A172 (cell line): ENCODE results near the gene PGBD5. TPM values are rescaled to one million over a fixed set of nuclear protein-coding genes. Genes with fewer than 3 reads are reported as not detected.
"Not testable (repeated sequence)": the region's sequence is repeated elsewhere in the genome, so short reads cannot be mapped to it uniquely, and the experiment has no call there.

ENCODE experiments used
- DNase-seq: peaks from one replicate; pipeline ENCODE4 v3.0.0-alpha.2; 2015; ENCODE audit warnings: low spot score
- total RNA-seq: library from RNA; depleted of rRNA; stranded (reverse); fragments of >200 nt; shearing (Covaris generic); gene quantifications from 2 replicates; pipeline ENCODE4 v1.2.3, GENCODE V29; 2014

The PGBD5 gene
- total RNA-seq, 1 experiment from 2014 or later, result 2.2 TPM

GRCh38 chr1:230425252-230426091, 660 bp downstream of the PGBD5 start:
- no peak for DNase-seq

DNA sequence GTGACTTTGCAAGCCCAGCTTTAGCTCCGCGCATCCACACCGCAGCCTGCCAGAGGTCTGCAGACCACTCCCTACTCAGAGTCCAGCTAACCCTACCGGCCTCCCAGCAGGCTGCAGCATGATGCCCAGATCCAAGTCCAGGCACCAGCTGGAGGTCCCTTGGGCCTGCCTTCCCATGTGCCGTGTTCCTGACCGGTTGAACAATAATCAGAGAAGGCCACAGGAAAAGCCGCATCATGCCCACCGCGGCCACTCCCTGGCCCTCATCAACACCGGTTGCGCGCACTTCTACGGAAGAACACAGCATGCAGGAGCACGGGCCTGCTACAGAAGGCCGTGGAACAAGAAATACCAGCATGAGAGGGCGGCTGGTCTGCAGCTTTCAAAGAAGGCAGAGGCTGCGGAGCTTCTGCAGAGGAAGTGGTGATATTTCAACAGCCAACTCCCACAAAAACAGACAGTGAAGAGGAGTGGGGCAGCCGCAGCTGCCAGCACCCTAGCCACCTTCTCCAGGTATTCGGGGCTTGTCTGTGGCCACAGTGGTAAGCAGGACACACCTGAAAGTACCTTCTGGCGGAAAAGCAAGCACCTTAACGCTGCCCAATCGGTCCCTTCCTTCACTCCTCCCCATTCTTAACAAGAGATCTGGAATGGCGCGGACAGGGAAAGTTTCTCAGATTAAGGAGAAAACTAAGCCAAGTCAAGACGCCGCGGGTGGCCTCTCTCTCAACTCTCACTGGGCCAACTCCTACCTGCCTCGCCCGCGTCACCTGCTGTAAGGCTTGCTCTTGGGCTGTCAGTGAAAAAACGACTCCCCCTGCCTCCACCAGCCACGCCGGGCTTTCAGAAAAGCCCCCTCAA, 1.5 kb downstream of the PGBD5 start:
- no peak for DNase-seq

GRCh38 chr1:230423951-230424350, 2.2 kb downstream of the PGBD5 start:
- DNase-seq, result no peak

DNA sequence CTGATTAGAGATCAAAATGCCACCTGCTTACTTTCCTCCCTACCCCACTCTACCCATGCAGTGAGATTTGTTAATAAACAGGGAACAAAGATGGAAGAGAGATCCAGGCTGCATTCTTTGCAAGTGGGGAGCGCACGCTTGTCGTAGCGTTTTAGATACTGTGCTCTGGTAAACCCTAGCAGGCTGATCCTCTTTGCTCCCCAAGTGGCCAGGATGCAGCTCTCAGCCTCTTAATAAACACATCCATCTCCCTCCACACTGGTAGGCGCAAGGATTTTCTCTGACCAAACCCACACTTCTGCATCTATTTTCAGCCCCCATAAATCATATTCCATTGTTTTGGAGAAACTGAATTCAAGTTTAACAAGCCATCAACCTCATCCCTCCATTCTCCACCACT, 2.9 kb downstream of the PGBD5 start:
- no peak for DNase-seq

- no peak for DNase-seq
Observed at GRCh38 chr1:230422221-230422981, 3.7 kb downstream of the PGBD5 start.

DNA sequence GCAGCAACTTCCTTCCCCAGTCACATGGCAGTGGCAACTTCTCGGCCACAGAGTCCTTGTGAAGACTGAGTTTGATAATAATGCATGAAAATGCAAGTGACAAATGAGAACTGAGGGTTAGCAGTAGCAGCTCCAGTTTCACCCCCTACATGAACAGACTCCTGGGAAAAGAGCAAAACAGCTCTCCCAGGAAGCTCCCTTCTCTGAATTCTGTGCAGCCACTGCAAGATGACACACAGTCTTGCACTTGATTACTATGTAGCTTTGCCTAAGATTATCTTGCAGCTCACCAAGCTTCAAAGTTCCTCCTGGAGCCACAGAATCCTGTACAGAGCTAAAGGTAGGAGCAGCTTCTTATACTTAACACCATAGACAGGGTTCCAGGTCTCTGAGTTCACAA, 4.7 kb downstream of the PGBD5 start:
- DNase-seq, result no peak

DNA sequence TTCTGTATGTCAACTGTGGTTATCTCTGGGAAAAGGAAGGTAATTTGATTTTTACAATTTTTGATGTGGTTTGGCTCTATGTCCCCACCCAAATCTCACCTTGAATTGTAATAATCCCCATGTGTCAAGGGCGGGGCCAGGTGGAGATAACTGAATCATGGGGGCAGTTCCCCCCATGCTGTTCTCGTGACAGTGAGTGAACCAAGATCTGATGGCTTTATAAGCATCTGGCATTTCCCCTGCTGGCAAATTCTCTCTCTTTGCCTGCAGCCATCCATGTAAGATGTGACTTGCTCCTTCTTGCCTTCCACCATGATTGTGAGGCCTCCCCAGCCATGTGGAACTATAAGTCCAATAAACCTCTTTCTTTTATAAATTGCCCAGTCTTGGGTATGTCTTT, 5.8 kb downstream of the PGBD5 start:
- DNase-seq, result not testable (repeated sequence)

- no peak for DNase-seq
Observed at GRCh38 chr1:230416430-230416829, 9.7 kb downstream of the PGBD5 start.

DNA sequence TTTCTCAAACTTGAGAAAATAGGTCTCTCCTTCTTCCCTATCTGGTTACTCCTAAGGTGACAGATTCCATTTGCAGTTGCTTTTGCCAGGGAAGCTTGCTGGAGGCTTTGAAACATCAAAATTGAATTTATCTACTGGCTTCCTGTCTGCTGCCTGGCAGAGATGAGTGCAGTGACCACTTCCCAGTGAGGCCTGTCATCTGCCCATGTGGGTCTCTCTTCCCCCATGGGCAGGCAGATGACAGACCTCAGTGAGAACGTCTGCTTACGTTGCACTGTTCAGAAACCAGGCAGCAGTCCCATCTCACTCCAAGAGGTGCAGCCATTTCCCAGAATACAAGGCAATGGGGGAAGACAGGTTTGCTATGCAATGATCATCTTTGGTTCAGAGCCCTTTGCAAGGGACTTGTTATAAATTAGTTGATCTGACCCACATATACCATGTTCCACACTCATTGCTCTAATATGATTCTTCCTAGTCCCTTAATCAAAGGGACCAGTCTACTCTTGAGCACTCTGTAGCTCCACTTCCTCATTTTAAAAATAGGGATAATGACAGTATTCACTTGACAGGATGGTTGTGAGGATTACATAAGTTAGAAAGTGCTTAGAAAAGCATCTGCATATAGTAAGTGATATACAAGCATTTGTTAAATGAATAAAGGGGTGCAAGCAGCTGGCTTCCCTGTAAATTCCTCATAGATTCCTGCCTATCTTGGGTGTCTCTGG, 10.6 kb downstream of the PGBD5 start:
- DNase-seq, result no peak

- no peak for DNase-seq
Observed at GRCh38 chr1:230414694-230415093, 11.4 kb downstream of the PGBD5 start.

DNA sequence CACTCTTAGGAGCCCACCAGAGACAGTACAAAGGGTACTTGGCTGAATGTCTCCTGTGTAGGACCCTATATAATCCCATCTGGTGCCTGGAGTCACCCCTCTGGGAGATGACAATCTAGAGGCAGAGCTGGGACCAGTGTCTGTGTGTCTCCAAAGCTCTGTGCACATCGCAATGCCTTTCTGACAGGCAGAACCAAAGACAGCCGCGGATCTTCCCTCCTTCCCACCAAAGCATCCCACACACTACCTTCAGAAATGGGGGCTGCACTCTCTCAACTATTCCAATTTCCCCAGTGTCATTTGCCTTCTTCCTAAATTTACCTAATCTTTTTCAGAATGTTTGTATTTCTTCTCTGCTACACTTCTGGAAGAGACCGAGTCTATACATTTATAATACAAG, 12.0 kb downstream of the PGBD5 start:
- no peak for DNase-seq

DNA sequence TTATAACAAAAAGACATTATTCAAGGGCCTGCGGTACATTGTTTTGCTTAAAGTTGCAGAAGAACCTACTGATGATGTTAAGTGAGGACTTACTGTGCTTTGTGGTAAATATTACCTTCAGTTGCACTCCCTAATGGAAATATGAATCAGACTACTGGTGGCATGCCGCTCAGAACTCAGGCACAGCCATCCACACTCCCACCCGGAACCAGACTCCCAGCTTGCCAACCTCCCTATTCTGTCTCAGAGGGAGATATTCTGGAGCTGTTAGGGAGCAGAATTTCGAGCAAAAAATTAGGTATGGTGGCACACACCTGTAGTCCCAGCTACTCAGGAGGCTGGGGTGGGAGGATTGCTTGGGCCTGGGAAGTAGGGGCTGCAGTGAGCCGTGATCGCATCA, 13.1 kb downstream of the PGBD5 start:
- no peak for DNase-seq

- no peak for DNase-seq
Observed at GRCh38 chr1:230408971-230409370, 17.2 kb downstream of the PGBD5 start.

DNA sequence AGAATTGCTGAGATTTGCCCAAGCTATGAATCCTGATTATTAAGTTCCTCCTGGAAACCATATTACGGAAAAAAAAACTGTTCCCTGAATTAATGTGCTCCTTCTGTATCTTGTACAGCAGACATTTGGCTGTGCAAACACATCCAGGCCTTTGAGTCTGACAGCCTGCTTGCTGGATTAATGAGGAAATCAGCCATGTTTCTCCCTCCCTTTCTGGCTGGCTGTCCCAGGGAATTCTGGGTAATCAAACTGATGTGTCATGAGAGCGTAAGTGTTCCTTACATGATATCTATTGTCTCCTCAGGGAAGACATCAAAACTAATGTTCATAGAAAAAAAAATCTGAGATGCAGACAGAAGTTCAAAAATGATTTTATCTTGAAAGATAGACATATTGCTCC, 18.8 kb downstream of the PGBD5 start:
- no peak for DNase-seq

GRCh38 chr1:230406727-230407126, 19.4 kb downstream of the PGBD5 start:
- DNase-seq, result not testable (repeated sequence)

DNA sequence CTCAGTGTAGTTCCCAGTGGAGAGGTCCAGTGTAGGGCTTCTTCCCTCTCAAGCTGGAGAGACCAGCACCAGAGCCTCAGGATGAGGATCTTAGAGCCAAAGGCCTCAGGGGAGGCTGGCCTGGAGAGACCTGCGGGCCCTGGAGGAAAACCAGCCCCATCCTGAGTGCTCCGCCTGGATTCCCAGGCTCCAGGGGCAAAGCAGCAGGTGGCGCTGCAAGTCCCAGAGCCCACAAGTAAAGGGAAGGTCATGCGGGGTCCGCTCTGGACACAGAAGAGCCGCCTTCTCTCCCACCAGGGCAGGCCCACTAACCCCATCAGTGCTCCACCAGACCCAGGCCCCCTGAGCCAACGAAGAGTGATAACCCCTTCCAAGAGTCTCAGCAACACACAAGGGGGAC, 22.7 kb downstream of the PGBD5 start:
- no peak for DNase-seq

DNA sequence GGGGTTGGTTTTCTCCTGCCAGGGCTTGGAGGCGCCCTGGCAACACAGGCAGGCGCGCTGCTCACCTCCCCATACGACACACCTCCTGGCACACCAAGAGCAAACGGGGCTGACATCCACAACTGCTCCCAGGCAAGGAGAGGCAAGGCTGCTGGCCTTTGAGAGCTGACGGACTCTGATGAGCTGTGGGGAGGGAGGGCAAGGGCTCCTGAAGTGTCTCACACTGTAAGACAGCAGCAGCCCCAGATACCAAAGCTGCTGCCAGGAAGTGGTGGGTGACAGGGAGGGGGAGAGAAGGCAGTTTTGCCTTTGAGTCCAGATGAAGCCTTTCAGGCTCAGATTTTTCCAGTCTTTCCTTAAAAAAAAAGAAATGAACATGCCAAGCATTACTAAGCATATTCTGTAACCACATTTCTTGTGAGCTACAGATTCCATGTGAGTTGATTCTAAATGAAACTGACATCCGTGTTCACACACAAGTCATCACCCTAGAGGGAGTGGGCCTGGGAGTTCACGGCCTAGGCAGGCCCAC, 24.3 kb downstream of the PGBD5 start:
- no peak for DNase-seq

DNA sequence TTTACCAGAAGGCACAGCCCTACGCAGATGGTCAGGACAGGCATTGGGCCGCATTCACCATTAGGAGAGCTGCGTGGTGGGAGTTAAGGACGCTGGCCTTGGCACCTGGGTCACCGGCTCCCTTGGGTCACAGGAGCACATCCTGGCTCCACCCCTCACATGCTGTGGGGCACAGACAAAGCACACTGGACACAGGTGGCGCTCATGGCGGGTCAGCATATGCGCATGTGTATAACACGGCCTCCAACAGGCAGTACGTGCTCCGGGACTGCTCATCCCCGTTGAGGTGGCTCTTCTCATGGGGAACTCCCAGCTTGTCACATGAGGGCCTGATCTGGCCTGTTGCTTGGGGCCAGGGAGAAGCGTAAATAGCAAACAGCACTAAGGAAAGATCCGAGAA, 25.0 kb downstream of the PGBD5 start:
- DNase-seq, result no peak

DNA sequence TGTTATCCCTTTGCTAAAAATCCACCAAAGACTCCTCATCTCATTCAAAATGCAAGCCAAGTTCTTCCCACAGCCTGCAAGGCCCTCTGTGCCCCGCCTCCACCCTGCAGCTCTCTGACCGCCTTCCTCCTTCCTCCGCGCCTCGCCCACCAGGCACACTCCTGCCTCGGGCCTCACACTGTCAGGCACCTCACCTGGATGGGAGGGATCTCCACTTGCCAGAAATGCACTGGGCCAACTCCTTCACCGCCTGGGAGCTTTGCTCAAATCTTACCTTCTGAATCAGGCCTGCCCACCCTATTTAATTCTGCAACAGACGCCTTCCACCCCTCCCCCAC, 26.2 kb downstream of the PGBD5 start:
- DNase-seq, result no peak

- no peak for DNase-seq
Observed at GRCh38 chr1:230399321-230400006, 26.7 kb downstream of the PGBD5 start.

DNA sequence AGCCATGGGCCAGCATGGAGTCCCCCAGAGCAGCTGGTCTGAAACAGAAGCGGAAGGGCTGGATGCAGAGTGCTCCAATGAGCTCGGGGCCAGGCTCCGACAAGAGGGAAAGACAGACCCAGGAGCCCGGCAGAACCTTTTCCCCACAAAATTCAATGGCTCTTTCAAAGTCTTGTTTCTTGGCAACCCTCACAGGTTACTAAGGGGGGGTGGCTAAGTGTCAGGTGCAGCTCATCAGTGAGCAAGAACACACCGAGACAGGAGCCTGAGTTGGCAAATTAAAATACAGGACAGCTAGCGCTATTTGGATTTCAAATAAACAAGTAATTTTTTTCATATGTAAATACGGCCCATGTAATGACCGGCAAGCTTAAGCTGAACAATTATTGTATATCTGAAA, 27.3 kb downstream of the PGBD5 start:
- no peak for DNase-seq
